Epithelial cell of umbilical artery (primary cell): Measurements from ENCODE around the gene WDR41. TPM values are rescaled to one million over a fixed set of nuclear protein-coding genes. Genes with fewer than 3 reads are reported as not detected.

Experiments used
- total RNA-seq: library from RNA; depleted of rRNA; stranded (reverse); fragments of >200 nt; gene quantifications from 2 replicates; pipeline ENCODE4 v1.2.3, GENCODE V29; 2014

Gene WDR41
- total RNA-seq = 97.8 and 104 TPM in 2 replicates

GRCh38 chr5:77491783-77492652 lies at the start of gene WDR41:
TSS of gene WDR41 (minus strand) at chr5:77492316. CDS start at chr5:77492220, 96 bp downstream.

Other genes with a start within 250 kb of the WDR41 start
- not detected in 2 replicates for gene OTP, start 146.4 kb upstream of the WDR41 start, total RNA-seq